Stomach (tissue), 4 donors: ENCODE results near the gene LY86.

Source experiments
- CTCF ChIP-seq, 7 experiments: fragments of 450-650 bp in 4 of 7; fragments of 200-600 bp in 3 of 7; sonication (generic) in 3 of 7; IDR thresholded peaks; one replicate each; pipeline ENCODE4 v1.5.1; 2016 to 2019; ENCODE audit warnings: antibody characterized with exemption in 7 of 7, control low read depth in 2 of 7, mild to moderate bottlenecking in 1 of 7
- EP300 ChIP-seq: sonication (generic); formaldehyde crosslinking; IDR thresholded peaks from one replicate; pipeline ENCODE4 v1.6.1; 2017; ENCODE audit warnings: antibody characterized with exemption
- POLR2A ChIP-seq, 4 donors: fragments of 450-650 bp; IDR thresholded peaks; one replicate each; pipeline ENCODE4 v1.6.1; 2016; ENCODE audit warnings: antibody characterized with exemption in 4 of 4, control low read depth in 2 of 4, mild to moderate bottlenecking in 1 of 4, moderate library complexity in 1 of 4
- POLR2AphosphoS5 ChIP-seq, 3 donors: sonication (generic); formaldehyde crosslinking; IDR thresholded peaks; one replicate each; pipeline ENCODE4 v1.6.1; 2016; ENCODE audit warnings: antibody characterized with exemption in 3 of 3

GRCh38 chr6:6685249-6686040, 96.9 kb downstream of the LY86 start:
- TF ChIP-seq POLR2A (IDR thresholded peaks at IDR 0.05) (no peak), CTCF (IDR thresholded peaks at IDR 0.05) (no peak), POLR2AphosphoS5 (IDR thresholded peaks at IDR 0.05) (no peak), EP300 (no peak)
